Measurements from ENCODE around the gene WDR5B.
"Not testable (repeated sequence)": the region's sequence is repeated elsewhere in the genome, so short reads cannot be mapped to it uniquely, and the experiment has no call there.

Gene WDR5B

GRCh38 chr3:122415762-122416654 is at the start of gene WDR5B:
TSS of gene WDR5B (minus strand) at chr3:122416062. CDS start at chr3:122415528, 534 bp downstream.
- no peak for DNase-seq

GRCh38 chr3:122464659-122465058 is 48.8 kb upstream of the WDR5B start:
- no peak for DNase-seq

GRCh38 chr3:122462406-122462805 is 46.5 kb upstream of the WDR5B start:
- DNase-seq, result no peak

- DNase-seq, result no peak
Observed at GRCh38 chr3:122461806-122462205, 45.9 kb upstream of the WDR5B start.

- DNase-seq, result no peak
Observed at GRCh38 chr3:122458992-122459391, 43.1 kb upstream of the WDR5B start.

- no peak for DNase-seq
Observed at GRCh38 chr3:122457706-122458105, 41.8 kb upstream of the WDR5B start.

GRCh38 chr3:122456074-122456473 is 40.2 kb upstream of the WDR5B start:
- no peak for DNase-seq

- DNase-seq, result no peak
Observed at GRCh38 chr3:122451371-122451770, 35.5 kb upstream of the WDR5B start.

- DNase-seq, result not testable (repeated sequence)
Observed at GRCh38 chr3:122448218-122448617, 32.4 kb upstream of the WDR5B start.

- DNase-seq, result not testable (repeated sequence)
Observed at GRCh38 chr3:122444491-122444887, 28.6 kb upstream of the WDR5B start.

GRCh38 chr3:122443762-122444490 is 28.1 kb upstream of the WDR5B start:
- DNase-seq, result not testable (repeated sequence)

- peak; percentile 49 for DNase-seq
Observed at GRCh38 chr3:122443090-122443489, 27.2 kb upstream of the WDR5B start.

- no peak for DNase-seq
Observed at GRCh38 chr3:122435950-122436349, 20.1 kb upstream of the WDR5B start.

GRCh38 chr3:122430371-122430770 is 14.5 kb upstream of the WDR5B start:
- no peak for DNase-seq

- DNase-seq, result no peak
Observed at GRCh38 chr3:122427857-122428471, 12.1 kb upstream of the WDR5B start.

- DNase-seq, result no peak
Observed at GRCh38 chr3:122421836-122422235, 6.0 kb upstream of the WDR5B start.

- DNase-seq, result no peak
Observed at GRCh38 chr3:122421101-122421500, 5.2 kb upstream of the WDR5B start.

- no peak for DNase-seq
Observed at GRCh38 chr3:122416966-122417365, 1.1 kb upstream of the WDR5B start.

GRCh38 chr3:122415104-122415744 is 638 bp downstream of the WDR5B start:
- no peak for DNase-seq

- DNase-seq, result no peak
Observed at GRCh38 chr3:122414391-122414790, 1.5 kb downstream of the WDR5B start.

- DNase-seq, result no peak
Observed at GRCh38 chr3:122410639-122411038, 5.2 kb downstream of the WDR5B start.

- no peak for DNase-seq
Observed at GRCh38 chr3:122410111-122410510, 5.8 kb downstream of the WDR5B start.

GRCh38 chr3:122409446-122409845 is 6.4 kb downstream of the WDR5B start:
- DNase-seq, result no peak

Measured in NCI-H510A (cell line).